Panc1 (cell line): ENCODE results near the gene MYOG.

Experiments
- REST ChIP-seq, 2 experiments: IDR thresholded peaks; 2 replicates each; pipeline ENCODE4 v1.6.1; 2011 to 2012; ENCODE audit warnings: low read depth in 2 of 2, control low read depth in 1 of 2, low read length in 1 of 2, mild to moderate bottlenecking in 1 of 2, moderate library complexity in 1 of 2; ENCODE audit not compliant: insufficient read depth in 1 of 2
- TF ChIP-seq, protein P1 (sequence below): fragments of 450-650 bp; IDR thresholded peaks from 2 replicates; pipeline ENCODE4 v1.5.1; 2017; ENCODE audit warnings: mild to moderate bottlenecking

DNA sequence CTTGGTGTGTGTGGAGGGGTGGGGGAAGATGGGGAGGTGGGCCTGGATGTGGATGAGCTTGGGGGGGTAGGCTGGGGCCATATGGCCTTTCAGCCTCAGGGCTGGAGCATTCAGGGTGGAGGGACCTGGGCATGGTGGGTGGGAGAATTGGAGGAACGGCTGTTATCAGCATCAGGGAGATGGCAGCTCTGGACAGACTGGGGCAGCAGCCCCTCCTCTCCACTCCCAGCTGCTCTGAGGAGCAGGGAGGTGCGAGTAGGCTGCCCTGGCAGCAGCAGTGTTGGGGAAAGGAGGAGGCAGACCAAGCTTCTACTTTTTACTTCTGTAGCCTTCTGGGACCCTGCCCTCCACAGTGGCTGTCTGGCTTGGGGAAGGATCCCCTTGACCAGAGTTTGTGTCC lies 49.3 kb downstream of the MYOG start:
- TF ChIP-seq, protein P1, sequence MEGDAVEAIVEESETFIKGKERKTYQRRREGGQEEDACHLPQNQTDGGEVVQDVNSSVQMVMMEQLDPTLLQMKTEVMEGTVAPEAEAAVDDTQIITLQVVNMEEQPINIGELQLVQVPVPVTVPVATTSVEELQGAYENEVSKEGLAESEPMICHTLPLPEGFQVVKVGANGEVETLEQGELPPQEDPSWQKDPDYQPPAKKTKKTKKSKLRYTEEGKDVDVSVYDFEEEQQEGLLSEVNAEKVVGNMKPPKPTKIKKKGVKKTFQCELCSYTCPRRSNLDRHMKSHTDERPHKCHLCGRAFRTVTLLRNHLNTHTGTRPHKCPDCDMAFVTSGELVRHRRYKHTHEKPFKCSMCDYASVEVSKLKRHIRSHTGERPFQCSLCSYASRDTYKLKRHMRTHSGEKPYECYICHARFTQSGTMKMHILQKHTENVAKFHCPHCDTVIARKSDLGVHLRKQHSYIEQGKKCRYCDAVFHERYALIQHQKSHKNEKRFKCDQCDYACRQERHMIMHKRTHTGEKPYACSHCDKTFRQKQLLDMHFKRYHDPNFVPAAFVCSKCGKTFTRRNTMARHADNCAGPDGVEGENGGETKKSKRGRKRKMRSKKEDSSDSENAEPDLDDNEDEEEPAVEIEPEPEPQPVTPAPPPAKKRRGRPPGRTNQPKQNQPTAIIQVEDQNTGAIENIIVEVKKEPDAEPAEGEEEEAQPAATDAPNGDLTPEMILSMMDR, result no peak
- no peak for TF ChIP-seq REST (IDR thresholded peaks at IDR 0.05; ENCODE audit: insufficient read depth in 1 of 2, low read depth in 2 of 2, low read length in 1 of 2)
